Uterus (tissue), 4 donors: ENCODE results near the gene TIMM21. TPM values are rescaled to one million over a fixed set of nuclear protein-coding genes. Genes with fewer than 3 reads are reported as not detected.

ENCODE experiments used
- DNase-seq, 2 donors: peaks; one replicate each; pipeline ENCODE4 v3.0.0-alpha.2; 2019 to 2020
- H3K27ac ChIP-seq, 2 donors: fragments of 200-600 bp; sonication (generic); 1 replicate in 1 of 2; 2 replicates in 1 of 2; pipeline ENCODE4 v1.5.1; 2016 to 2018
- H3K27me3 ChIP-seq, 2 donors: fragments of 200-600 bp; sonication (generic); one replicate each; pipeline ENCODE4 v1.5.1; 2018 to 2019; ENCODE audit warnings: control low read depth in 1 of 2
- H3K36me3 ChIP-seq, 2 donors: fragments of 200-600 bp; sonication (generic); one replicate each; pipeline ENCODE4 v1.5.1; 2019; ENCODE audit warnings: control low read depth in 1 of 2
- H3K4me1 ChIP-seq, 2 donors: fragments of 200-600 bp; sonication (generic); one replicate each; pipeline ENCODE4 v1.5.1; 2018 to 2019; ENCODE audit warnings: control low read depth in 1 of 2
- H3K4me3 ChIP-seq, 2 donors: fragments of 200-600 bp; sonication (generic); 1 replicate in 1 of 2; 2 replicates in 1 of 2; pipeline ENCODE4 v1.5.1; 2018 to 2019; ENCODE audit warnings: mild to moderate bottlenecking in 1 of 2
- H3K9me3 ChIP-seq, 2 donors: fragments of 200-600 bp; sonication (generic); one replicate each; pipeline ENCODE4 v1.5.1; 2019; ENCODE audit warnings: control low read depth in 1 of 2
- CTCF ChIP-seq, 4 experiments: fragments of 200-600 bp in 2 of 4; fragments of 450-650 bp in 2 of 4; sonication (generic) in 2 of 4; IDR thresholded peaks; one replicate each; pipeline ENCODE4 v1.5.1; 2016 to 2019; ENCODE audit warnings: antibody characterized with exemption in 4 of 4, mild to moderate bottlenecking in 2 of 4, moderate library complexity in 1 of 4
- POLR2A ChIP-seq, 2 donors: fragments of 450-650 bp; IDR thresholded peaks; one replicate each; pipeline ENCODE4 v1.6.1; 2016; ENCODE audit warnings: antibody characterized with exemption in 2 of 2, mild to moderate bottlenecking in 1 of 2, moderate library complexity in 1 of 2
- intact Hi-C: fragments of 100-400 bp; cut with DNase I; formaldehyde crosslinking; loops from one replicate; pipeline ENCODE4 v1.15.1; 2023; ENCODE audit warnings: low total_unique reads
- total RNA-seq, 4 donors: library from RNA; depleted of rRNA in 3 of 4; stranded (reverse); fragments of >200 nt in 3 of 4; gene quantifications; one replicate each; pipeline versions ENCODE4 v1.1.0 to v1.2.4, GENCODE V29; 2014 to 2023
- donor health status: DM: yes; HTN: yes; CAD: no.

TIMM21 gene
- total RNA-seq, 4 donors from 2014 or later = 15.0 to 44.0 (median 17.2) TPM

GRCh38 chr18:74184875-74185274 is 36.6 kb downstream of the TIMM21 start:
- Histone ChIP-seq H3K4me3 (no peak overlapping the region), H3K27me3 (no peaks in the 10 kb centered on the region), H3K27ac (no peak overlapping the region), H3K9me3 (no peaks in the 10 kb centered on the region), H3K4me1 (no peaks in the 10 kb centered on the region), H3K36me3 (no peaks in the 10 kb centered on the region)
- TF ChIP-seq POLR2A (IDR thresholded peaks at IDR 0.05) = no peak
- no peak for TF ChIP-seq CTCF (IDR thresholded peaks at IDR 0.05)
- no peak for DNase-seq
- intact Hi-C loops = no loop called here

- DNase-seq = no peak
- no peak overlapping the region for H3K4me3 ChIP-seq
- intact Hi-C loops = no loop called here
- H3K36me3 ChIP-seq = no peaks in the 10 kb centered on the region
- no peaks in the 10 kb centered on the region for H3K4me1 ChIP-seq
- no peaks in the 10 kb centered on the region for H3K9me3 ChIP-seq
- H3K27me3 ChIP-seq = no peaks in the 10 kb centered on the region
- H3K27ac ChIP-seq = no peak overlapping the region
- TF ChIP-seq CTCF (IDR thresholded peaks at IDR 0.05) (no peak), POLR2A (IDR thresholded peaks at IDR 0.05) (no peak)
These were observed 37.5 kb downstream of the TIMM21 start for GRCh38 chr18:74185860-74186259.

DNA sequence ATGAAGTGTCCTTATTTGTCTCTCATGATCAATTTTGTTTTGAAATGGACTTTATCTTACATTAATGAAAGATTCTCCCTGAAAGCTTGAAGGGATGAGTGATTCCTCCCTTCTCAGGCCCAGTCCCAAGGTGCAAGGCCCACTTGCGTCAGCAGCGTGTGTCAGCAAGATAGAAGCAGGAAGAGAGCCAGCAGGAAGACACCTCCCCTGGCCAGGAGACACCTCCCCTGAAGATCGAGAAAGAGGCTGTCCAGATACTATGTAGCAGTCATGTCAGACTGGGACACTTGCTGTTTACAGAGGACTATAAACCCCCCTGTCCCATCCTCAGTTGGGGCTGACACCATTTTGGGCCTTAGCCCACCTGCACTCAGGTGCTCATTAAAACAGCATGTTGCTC is 38.3 kb downstream of the TIMM21 start:
- no peak for DNase-seq
- TF ChIP-seq POLR2A (IDR thresholded peaks at IDR 0.05) (no peak), CTCF (IDR thresholded peaks at IDR 0.05) (no peak)
- Histone ChIP-seq H3K4me1 (no peaks in the 10 kb centered on the region), H3K27me3 (no peaks in the 10 kb centered on the region), H3K9me3 (no peaks in the 10 kb centered on the region), H3K36me3 (no peaks in the 10 kb centered on the region), H3K27ac (no peak overlapping the region), H3K4me3 (no peak overlapping the region)
- intact Hi-C loops = no loop called here

- H3K27me3 ChIP-seq = peaks cover 0 to 3% of the 10 kb centered on the region in 2 donors
- intact Hi-C loops = loop anchor here (10.0 kb wide), 1 partner anchor 365 kb away; no protein-coding TSS in a partner anchor
- no peak overlapping the region for H3K4me3 ChIP-seq
- H3K27ac ChIP-seq = no peak overlapping the region
- TF ChIP-seq CTCF (IDR thresholded peaks at IDR 0.05) (no peak), POLR2A (IDR thresholded peaks at IDR 0.05) (no peak)
- no peak for DNase-seq
- no peaks in the 10 kb centered on the region for H3K4me1 ChIP-seq
- no peaks in the 10 kb centered on the region for H3K36me3 ChIP-seq
- no peaks in the 10 kb centered on the region for H3K9me3 ChIP-seq
These were observed 41.8 kb downstream of the TIMM21 start for GRCh38 chr18:74190086-74190485.

GRCh38 chr18:74191577-74191976 is 43.3 kb downstream of the TIMM21 start:
- no peak for DNase-seq
- intact Hi-C loops = loop anchor here (10.0 kb wide), 1 partner anchor 363 kb away; no protein-coding TSS in a partner anchor
- peaks cover 0 to 3% of the 10 kb centered on the region in 2 donors for H3K27me3 ChIP-seq
- no peaks in the 10 kb centered on the region for H3K36me3 ChIP-seq
- TF ChIP-seq CTCF (IDR thresholded peaks at IDR 0.05) (no peak), POLR2A (IDR thresholded peaks at IDR 0.05) (no peak)
- H3K4me3 ChIP-seq = no peak overlapping the region
- no peaks in the 10 kb centered on the region for H3K4me1 ChIP-seq
- H3K9me3 ChIP-seq = no peaks in the 10 kb centered on the region
- no peak overlapping the region for H3K27ac ChIP-seq
